IMR-90 (cell line): ENCODE results near the gene GRB2. TPM values are rescaled to one million over a fixed set of nuclear protein-coding genes. Genes with fewer than 3 reads are reported as not detected.

Experiments used
- ATAC-seq: fragments of 200-7000 bp; cut with Tn5 transposase; 2 replicates; pipeline ENCODE4 v1.9.1; 2020; ENCODE audit warnings: low read depth, mild to moderate bottlenecking, moderate library complexity
- BruUV-seq: library from RNA; stranded (reverse); fragments of 400-500 nt; replicated peaks from 2 replicates; lab custom pipeline; 2021; lab: Mats Ljungman, UMichigan
- CTCF ChIA-PET: fragments of 300-600 bp; formaldehyde crosslinking; extraction: SDS; loops from one replicate; lab custom pipeline; 2021; ENCODE audit warnings: antibody characterized with exemption; lab: Yijun Ruan, JAX
- POLR2A ChIA-PET: fragments of 300-600 bp; sonication (Branson Sonifier 250); formaldehyde crosslinking; loops from one replicate; lab custom pipeline; 2022; ENCODE audit warnings: antibody characterized with exemption; ENCODE audit not compliant: unreplicated experiment; lab: Charles Lee
- DNase-seq: peaks from one replicate; pipeline ENCODE4 v3.0.0; 2013
- H2AFZ ChIP-seq: replicated peaks from 2 replicates; pipeline ENCODE3; 2013; ENCODE audit warnings: low read length, mild to moderate bottlenecking; ENCODE audit not compliant: poor library complexity
- H2AK5ac ChIP-seq: 2 replicates; pipeline ENCODE4 v1.6.1; 2013; ENCODE audit warnings: low read depth, low read length, inconsistent platforms
- H2AK9ac ChIP-seq: replicated peaks from 2 replicates; pipeline ENCODE3; 2013; ENCODE audit warnings: mild to moderate bottlenecking, low read depth, low read length, moderate library complexity; ENCODE audit not compliant: poor library complexity
- H2BK120ac ChIP-seq: 2 replicates; pipeline ENCODE4 v1.6.1; 2013; ENCODE audit warnings: low read depth, low read length, inconsistent platforms
- H2BK15ac ChIP-seq: 3 replicates; pipeline ENCODE4 v1.6.1; 2013; ENCODE audit warnings: low read depth, low read length, inconsistent platforms
- H2BK20ac ChIP-seq: 2 replicates; pipeline ENCODE4 v1.6.1; 2013; ENCODE audit warnings: low read depth, mild to moderate bottlenecking, inconsistent platforms, low read length, moderate library complexity
- H2BK5ac ChIP-seq: 2 replicates; pipeline ENCODE4 v1.6.1; 2013; ENCODE audit warnings: mild to moderate bottlenecking, low read depth, low read length, inconsistent platforms; ENCODE audit not compliant: poor library complexity, severe bottlenecking
- H3K14ac ChIP-seq: replicated peaks from 2 replicates; pipeline ENCODE4 v1.6.1; 2013; ENCODE audit warnings: low read depth, low read length, inconsistent platforms
- H3K18ac ChIP-seq: 2 replicates; pipeline ENCODE4 v1.6.1; 2013; ENCODE audit warnings: low read depth, low read length, control low read depth
- H3K23ac ChIP-seq: 2 replicates; pipeline ENCODE4 v1.6.1; 2013; ENCODE audit warnings: low read depth, low read length, inconsistent platforms
- H3K27ac ChIP-seq: 2 replicates; pipeline ENCODE4 v1.5.1; 2013; ENCODE audit warnings: mild to moderate bottlenecking, control low read depth, low read length; ENCODE audit not compliant: insufficient read depth
- H3K27me3 ChIP-seq: 2 replicates; pipeline ENCODE4 v1.6.1; 2013; ENCODE audit warnings: low read length; ENCODE audit not compliant: control insufficient read depth, insufficient read depth
- H3K36me3 ChIP-seq: 2 replicates; pipeline ENCODE4 v1.6.1; 2013; ENCODE audit warnings: low read length, mixed read lengths; ENCODE audit not compliant: control insufficient read depth, insufficient read depth
- H3K4ac ChIP-seq: 2 replicates; pipeline ENCODE4 v1.6.1; 2013; ENCODE audit warnings: low read depth, low read length, inconsistent platforms
- H3K4me1 ChIP-seq: 2 replicates; pipeline ENCODE4 v1.6.1; 2013; ENCODE audit warnings: low read length, mixed read lengths; ENCODE audit not compliant: control insufficient read depth, insufficient read depth
- H3K4me2 ChIP-seq: 2 replicates; pipeline ENCODE4 v1.6.1; 2013; ENCODE audit warnings: low read depth, mild to moderate bottlenecking, control low read depth, low read length, moderate library complexity
- H3K4me3 ChIP-seq: 2 replicates; pipeline ENCODE4 v1.5.1; 2013; ENCODE audit warnings: low read depth, mild to moderate bottlenecking, control low read depth, low read length, moderate library complexity; ENCODE audit not compliant: insufficient read depth
- H3K56ac ChIP-seq: 2 replicates; pipeline ENCODE4 v1.6.1; 2013; ENCODE audit warnings: low read length, inconsistent platforms; ENCODE audit not compliant: insufficient read depth; ENCODE audit errors: extremely low read depth
- H3K79me1 ChIP-seq, 2 experiments: 2 replicates each; pipeline ENCODE4 v1.6.1; 2013; ENCODE audit warnings: low read length in 2 of 2, inconsistent platforms in 1 of 2, low read depth in 1 of 2
- H3K9ac ChIP-seq: 2 replicates; pipeline ENCODE4 v1.6.1; 2013; ENCODE audit warnings: low read depth, low read length, control low read depth
- H3K9me1 ChIP-seq: 2 replicates; pipeline ENCODE4 v1.6.1; 2013; ENCODE audit warnings: low read length, inconsistent platforms; ENCODE audit not compliant: insufficient read depth
- H3K9me3 ChIP-seq: 2 replicates; pipeline ENCODE4 v1.6.1; 2013; ENCODE audit warnings: low read length; ENCODE audit not compliant: control insufficient read depth, insufficient read depth
- H4K20me1 ChIP-seq: 2 replicates; pipeline ENCODE4 v1.6.1; 2013; ENCODE audit warnings: low read length, inconsistent platforms; ENCODE audit not compliant: insufficient read depth
- H4K5ac ChIP-seq: 2 replicates; pipeline ENCODE4 v1.6.1; 2013; ENCODE audit warnings: mild to moderate bottlenecking, low read depth, low read length, control low read depth
- H4K8ac ChIP-seq, 2 experiments: 2 replicates each; pipeline ENCODE4 v1.6.1; 2013; ENCODE audit warnings: low read depth in 2 of 2, low read length in 2 of 2, control low read depth in 1 of 2, inconsistent platforms in 1 of 2
- H4K91ac ChIP-seq: 2 replicates; pipeline ENCODE4 v1.6.1; 2013; ENCODE audit warnings: low read depth, low read length, inconsistent platforms; ENCODE audit not compliant: insufficient read depth
- BHLHE40 ChIP-seq: fragments of 150-350 bp; IDR thresholded peaks from 2 replicates; pipeline ENCODE4 v1.6.1; 2016; ENCODE audit warnings: mild to moderate bottlenecking, low read depth, low read length
- CEBPB ChIP-seq: IDR thresholded peaks from 2 replicates; pipeline ENCODE4 v1.6.1; 2012; ENCODE audit warnings: low read depth, low read length, improper control_type of control experiment
- CHD1 ChIP-seq: IDR thresholded peaks from 2 replicates; pipeline ENCODE4 v1.6.1; 2012; ENCODE audit warnings: low read depth, low read length, improper control_type of control experiment
- CTCF ChIP-seq: conservative IDR thresholded peaks from 2 replicates; pipeline ENCODE4 v1.5.1; 2012; ENCODE audit warnings: mild to moderate bottlenecking, low read depth, low read length, improper control_type of control experiment
- ELK1 ChIP-seq: fragments of 150-350 bp; IDR thresholded peaks from 2 replicates; pipeline ENCODE4 v1.6.1; 2016; ENCODE audit warnings: low read depth, mild to moderate bottlenecking, low read length, moderate library complexity, borderline replicate concordance
- FOS ChIP-seq: fragments of 150-350 bp; IDR thresholded peaks from 2 replicates; pipeline ENCODE4 v1.6.1; 2016; ENCODE audit warnings: low read depth, low read length
- MAFK ChIP-seq: IDR thresholded peaks from 2 replicates; pipeline ENCODE4 v1.6.1; 2012; ENCODE audit warnings: low read depth, low read length, improper control_type of control experiment
- MAZ ChIP-seq: IDR thresholded peaks from 2 replicates; pipeline ENCODE4 v1.6.1; 2012; ENCODE audit warnings: low read depth, mild to moderate bottlenecking, low read length, improper control_type of control experiment, moderate library complexity, borderline replicate concordance
- NFE2L2 ChIP-seq: fragments of 150-350 bp; IDR thresholded peaks from 2 replicates; pipeline ENCODE4 v1.6.1; 2016; ENCODE audit warnings: low read depth, mild to moderate bottlenecking, low read length
- POLR2A ChIP-seq: IDR thresholded peaks from 2 replicates; pipeline ENCODE4 v1.6.1; 2012; ENCODE audit warnings: mild to moderate bottlenecking, low read depth, low read length
- RAD21 ChIP-seq: IDR thresholded peaks from 2 replicates; pipeline ENCODE4 v1.6.1; 2012; ENCODE audit warnings: low read length, improper control_type of control experiment
- RFX5 ChIP-seq: IDR thresholded peaks from 2 replicates; pipeline ENCODE4 v1.8.0; 2012; ENCODE audit warnings: low read depth, mild to moderate bottlenecking, low read length, moderate library complexity
- SMC3 ChIP-seq: fragments of 150-350 bp; IDR thresholded peaks from 2 replicates; pipeline ENCODE4 v1.6.1; 2016; ENCODE audit warnings: low read depth, mild to moderate bottlenecking, antibody characterized with exemption, low read length, moderate library complexity
- USF2 ChIP-seq: fragments of 150-350 bp; IDR thresholded peaks from 2 replicates; pipeline ENCODE4 v1.6.1; 2017; ENCODE audit warnings: mild to moderate bottlenecking, antibody characterized with exemption, low read length, low read depth
- WGBS, 2 experiments: methylation state at CpG; one replicate each; pipeline versions ENCODE4 v1.1.5 to v1.1.7; 2013; ENCODE audit warnings: missing lambda C conversion rate in 2 of 2; ENCODE audit not compliant: insufficient read length in 1 of 2; ENCODE audit errors: extremely low coverage in 2 of 2; 5-methylcytosine and 5-hydroxymethylcytosine counted together
- dilution Hi-C: fragments of 300-500 bp; cut with HindIII; formaldehyde crosslinking; loops from one replicate; pipeline ENCODE4 v1.14.3; 2018; ENCODE audit warnings: low sequenced_read_pairs; ENCODE audit not compliant: unreplicated experiment
- in situ Hi-C: fragments of 300-500 bp; cut with MboI; formaldehyde crosslinking; loops from 3 replicates; pipeline ENCODE4 v1.14.3; 2019; ENCODE audit warnings: low sequenced_read_pairs, inconsistent platforms, mixed read lengths
- intact Hi-C: fragments of 100-400 bp; cut with micrococcal nuclease; formaldehyde crosslinking; loops from 2 replicates; pipeline ENCODE4 v1.10.0; 2022
- polyA plus RNA-seq, 3 experiments: library from polyadenylated mRNA; depleted of rRNA; stranded (reverse); fragments of >200 nt; gene quantifications; 2 replicates each; pipeline ENCODE4 v1.2.3, GENCODE V29; 2012; ENCODE audit warnings: low replicate concordance in 1 of 3
- total RNA-seq: library from RNA; depleted of rRNA; stranded (reverse); fragments of >200 nt; gene quantifications from 2 replicates; pipeline ENCODE4 v1.2.3, GENCODE V29; 2012

Gene GRB2
- total and polyA plus RNA-seq, 2 of the 4 experiments (the other 2 are of a cell fraction): 49.3 to 62.1 TPM

- no peak overlapping the region for H3K18ac ChIP-seq
- H4K5ac ChIP-seq: no peak overlapping the region
- no peak overlapping the region for H2BK120ac ChIP-seq
- no peak overlapping the region for H2BK20ac ChIP-seq
- H3K9me3 ChIP-seq: no peaks in the 10 kb centered on the region
- no peak overlapping the region for H3K56ac ChIP-seq
- H3K27me3 ChIP-seq: no peaks in the 10 kb centered on the region
- no peak overlapping the region for H3K23ac ChIP-seq
- no peak overlapping the region for H4K8ac ChIP-seq
- H3K4me2 ChIP-seq: no peak overlapping the region
- peaks cover 26% of the 10 kb centered on the region for H3K36me3 ChIP-seq
- in situ Hi-C loops: no loop called here
- intact Hi-C loops: loop anchor here (5.0 kb wide), 1 partner anchor 37 kb away; no protein-coding TSS in a partner anchor
- no peak overlapping the region for H3K4ac ChIP-seq
- H2BK5ac ChIP-seq: no peak overlapping the region
- dilution Hi-C loops: no loop called here
- no CpG with 5 or more reads among the region's 6 CpGs for WGBS, 2 experiments
- H2AK9ac ChIP-seq: no peak overlapping the region
- ChIA-PET CTCF (interaction anchor here (1.4 kb wide), 1 partner anchor 69 kb away, joined by 3 read pairs; no protein-coding TSS in a partner anchor), POLR2A (no interaction called here)
- no peak overlapping the region for H3K4me3 ChIP-seq
- H3K9ac ChIP-seq: no peak overlapping the region
- no peak overlapping the region for H3K27ac ChIP-seq
- ATAC-seq: no peak
- H3K14ac ChIP-seq: no peak overlapping the region
- no peak overlapping the region for H4K91ac ChIP-seq
- peaks cover 21% of the 10 kb centered on the region; the same call in 1 of the 2 replicates for H4K20me1 ChIP-seq
- no peak for TF ChIP-seq CTCF
- no peak for TF ChIP-seq ELK1
- TF ChIP-seq MAFK: no peak
- no peak for TF ChIP-seq RAD21
- TF ChIP-seq RFX5: no peak
- no peak for TF ChIP-seq SMC3
- no peak for TF ChIP-seq POLR2A
- TF ChIP-seq FOS: no peak
- no peak for TF ChIP-seq MAZ
- TF ChIP-seq BHLHE40: no peak
- no peak for TF ChIP-seq CEBPB
- no peak for TF ChIP-seq USF2
- TF ChIP-seq CHD1: no peak
- TF ChIP-seq NFE2L2: no peak
- no TSS peak for BruUV-seq
- DNase-seq: no peak
- H3K9me1 ChIP-seq: peaks cover 10% of the 10 kb centered on the region; the same call in 1 of the 2 replicates
- no peak overlapping the region for H2AK5ac ChIP-seq
- H3K79me1 ChIP-seq: peaks cover 11 to 58% of the 10 kb centered on the region in 2 experiments
- no peak overlapping the region for H2BK15ac ChIP-seq
- H2AFZ ChIP-seq: no peak overlapping the region
- H3K4me1 ChIP-seq: peaks cover 5% of the 10 kb centered on the region
Observed at GRCh38 chr17:75325348-75325747, 80.1 kb downstream of the GRB2 start.
